Keratinocyte (primary cell): ENCODE measurements around the gene PABPN1. TPM values are rescaled to one million over a fixed set of nuclear protein-coding genes. Genes with fewer than 3 reads are reported as not detected.

ENCODE experiments used
- DNase-seq: peaks from one replicate; pipeline ENCODE4 v3.0.0-alpha.2; 2011; ENCODE audit warnings: low read depth, missing footprints, low spot score
- FAIRE-seq: peaks from 2 replicates; lab custom pipeline; 2011; peaks lifted over from hg19 to GRCh38; lab: Jason Lieb, UNC
- H2AFZ ChIP-seq: 2 replicates; pipeline ENCODE4 v1.6.0; 2012; ENCODE audit warnings: low read length, control low read depth, inconsistent platforms; ENCODE audit not compliant: control insufficient read depth
- H3K27ac ChIP-seq: 2 replicates; pipeline ENCODE4 v1.5.1; 2011; ENCODE audit warnings: low read length; ENCODE audit not compliant: control insufficient read depth, insufficient read depth
- H3K27me3 ChIP-seq: 3 replicates; pipeline ENCODE4 v1.6.0; 2011; ENCODE audit warnings: low read length; ENCODE audit not compliant: control insufficient read depth, insufficient read depth; ENCODE audit errors: extremely low read depth
- H3K36me3 ChIP-seq, 2 experiments: 2 replicates in 1 of 2; 3 replicates in 1 of 2; pipeline ENCODE4 v1.5.1; 2011; ENCODE audit warnings: low read length in 2 of 2, mild to moderate bottlenecking in 1 of 2; ENCODE audit not compliant: control insufficient read depth in 2 of 2, insufficient read depth in 2 of 2; ENCODE audit errors: extremely low read depth in 1 of 2
- H3K4me1 ChIP-seq: 3 replicates; pipeline ENCODE4 v1.5.1; 2011; ENCODE audit warnings: low read length; ENCODE audit not compliant: control insufficient read depth, insufficient read depth; ENCODE audit errors: extremely low read depth
- H3K4me2 ChIP-seq: 3 replicates; pipeline ENCODE4 v1.6.0; 2011; ENCODE audit warnings: low read depth, low read length; ENCODE audit not compliant: control insufficient read depth, insufficient read depth; ENCODE audit errors: extremely low read depth
- H3K4me3 ChIP-seq, 3 experiments: fragments of 200-600 bp in 1 of 3; sonication (generic) in 1 of 3; 2 replicates in 2 of 3; 3 replicates in 1 of 3; pipeline ENCODE4 v1.5.1; 2011 to 2016; ENCODE audit warnings: low read length in 3 of 3, mild to moderate bottlenecking in 3 of 3, control low read depth in 2 of 3, inconsistent platforms in 1 of 3, low read depth in 1 of 3, mixed read lengths in 1 of 3, mixed run types in 1 of 3, moderate library complexity in 1 of 3; ENCODE audit not compliant: control insufficient read depth in 2 of 3, insufficient read depth in 2 of 3; ENCODE audit errors: extremely low read depth in 1 of 3
- H3K79me2 ChIP-seq: 2 replicates; pipeline ENCODE4 v1.6.0; 2012; ENCODE audit warnings: low read length; ENCODE audit not compliant: control insufficient read depth, insufficient read depth
- H3K9ac ChIP-seq: 3 replicates; pipeline ENCODE4 v1.6.0; 2011; ENCODE audit warnings: low read length; ENCODE audit not compliant: control insufficient read depth, insufficient read depth; ENCODE audit errors: extremely low read depth
- H3K9me1 ChIP-seq: 3 replicates; pipeline ENCODE4 v1.6.0; 2011; ENCODE audit warnings: low read length; ENCODE audit not compliant: control insufficient read depth, insufficient read depth; ENCODE audit errors: extremely low read depth
- H3K9me3 ChIP-seq: 2 replicates; pipeline ENCODE4 v1.5.1; 2012; ENCODE audit warnings: low read depth, low read length; ENCODE audit not compliant: control insufficient read depth
- H4K20me1 ChIP-seq: 3 replicates; pipeline ENCODE4 v1.6.0; 2011; ENCODE audit warnings: low read length; ENCODE audit not compliant: control insufficient read depth, insufficient read depth; ENCODE audit errors: extremely low read depth
- CTCF ChIP-seq, 3 experiments: IDR thresholded peaks in 1 of 3; conservative IDR thresholded peaks in 1 of 3; optimal IDR thresholded peaks in 1 of 3; 2 replicates in 2 of 3; 3 replicates in 1 of 3; pipeline versions ENCODE3 to v1.5.1; 2011; ENCODE audit warnings: low read length in 3 of 3, mild to moderate bottlenecking in 3 of 3, moderate library complexity in 2 of 3, control low read depth in 1 of 3, inconsistent platforms in 1 of 3; ENCODE audit not compliant: insufficient read depth in 2 of 3; ENCODE audit errors: extremely low read depth in 1 of 3
- EZH2 ChIP-seq: IDR thresholded peaks from one replicate; pipeline ENCODE4 v1.6.1; 2012; ENCODE audit warnings: inconsistent platforms, mild to moderate bottlenecking, low read length, moderate library complexity
- dilution Hi-C: fragments of 300-500 bp; cut with MboI; formaldehyde crosslinking; loops from one replicate; pipeline ENCODE4 v1.7.0; 2020; ENCODE audit warnings: low sequenced_read_pairs; ENCODE audit not compliant: extremely low pct_ligation_motif_present
- polyA plus RNA-seq, 5 experiments: library from polyadenylated mRNA; depleted of rRNA in 3 of 5; stranded (reverse) in 3 of 5; stranded (forward) in 1 of 5; unstranded in 1 of 5; fragments of >200 nt; gene quantifications; 1 replicate in 1 of 5; 2 replicates in 3 of 5; 3 replicates in 1 of 5; pipeline versions ENCODE4 v1.2.1 to v1.2.3, GENCODE V29; 2011 to 2012; ENCODE audit warnings: missing spikeins in 2 of 5, low read depth in 1 of 5, low replicate concordance in 1 of 5

Gene PABPN1
- polyA plus RNA-seq, 1 donor (not counting 4 experiments of a cell fraction or from before 2014, with no cell fraction given): 185 TPM

GRCh38 chr14:23344481-23344880, 23.2 kb downstream of the PABPN1 start:
- no peak overlapping the region for H3K4me3 ChIP-seq
- H3K9me3 ChIP-seq: no peaks in the 10 kb centered on the region
- no peaks in the 10 kb centered on the region for H3K79me2 ChIP-seq
- H3K27me3 ChIP-seq: peaks cover 2% of the 10 kb centered on the region
- H3K4me1 ChIP-seq: no peaks in the 10 kb centered on the region
- no peak overlapping the region for H3K27ac ChIP-seq
- H2AFZ ChIP-seq: no peak overlapping the region
- H3K9me1 ChIP-seq: no peaks in the 10 kb centered on the region
- H3K4me2 ChIP-seq: no peak overlapping the region
- no peaks in the 10 kb centered on the region for H3K36me3 ChIP-seq
- no peak for DNase-seq
- TF ChIP-seq EZH2: no peak
- peak in 1 of 3 experiments; percentile 2 for TF ChIP-seq CTCF (optimal IDR thresholded peaks at IDR 0.05 in 1 of 3, IDR thresholded peaks at IDR 0.05 in 1 of 3, conservative IDR thresholded peaks at IDR 0.05 in 1 of 3; ENCODE audit: extremely low read depth in 1 of 3, insufficient read depth in 2 of 3, low read length in 3 of 3)
- no peak overlapping the region for H3K9ac ChIP-seq
- FAIRE-seq: no peak
- dilution Hi-C loops: no loop called here
- no peaks in the 10 kb centered on the region for H4K20me1 ChIP-seq

DNA sequence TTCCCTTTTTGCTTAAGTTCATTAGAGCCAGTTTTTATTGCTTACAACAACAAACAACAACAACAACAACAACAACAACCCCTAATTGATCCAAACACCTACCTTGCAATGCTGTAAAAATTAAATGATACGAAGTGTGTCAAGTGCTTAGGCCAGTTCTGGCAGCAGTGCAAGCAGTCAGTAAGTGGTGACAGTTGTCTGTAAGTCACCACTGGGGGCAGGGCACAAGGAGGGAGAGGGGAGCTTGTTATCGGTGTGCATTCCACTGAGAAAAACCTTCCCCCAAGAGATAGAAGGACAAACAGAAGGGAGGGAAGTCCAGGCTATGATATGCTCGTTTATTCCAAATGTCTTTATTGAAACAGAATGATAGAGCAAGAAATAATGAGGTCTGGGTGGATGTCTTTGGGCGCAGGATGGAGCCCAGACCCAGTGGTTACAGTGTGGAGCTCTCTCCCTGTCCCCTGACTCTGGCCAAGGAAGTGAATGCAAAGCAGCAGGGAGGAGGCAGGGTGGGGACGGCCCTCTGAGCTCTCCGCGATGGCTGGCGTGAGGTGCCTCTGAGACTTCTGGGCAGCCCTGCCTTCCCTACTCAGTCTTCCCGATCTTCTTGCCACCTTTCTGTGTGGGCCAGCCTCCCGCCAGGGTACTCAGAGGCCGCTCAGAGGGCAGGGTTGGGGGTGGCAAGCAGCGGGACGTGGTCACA, 24.9 kb downstream of the PABPN1 start:
- H3K9me1 ChIP-seq: no peaks in the 10 kb centered on the region
- no peaks in the 10 kb centered on the region for H3K9me3 ChIP-seq
- no peak overlapping the region for H2AFZ ChIP-seq
- no peaks in the 10 kb centered on the region for H3K4me1 ChIP-seq
- H4K20me1 ChIP-seq: no peaks in the 10 kb centered on the region
- H3K79me2 ChIP-seq: no peaks in the 10 kb centered on the region
- H3K9ac ChIP-seq: no peak overlapping the region
- FAIRE-seq: no peak
- peaks cover 6% of the 10 kb centered on the region for H3K27me3 ChIP-seq
- DNase-seq: no peak
- TF ChIP-seq EZH2 (no peak), CTCF (optimal IDR thresholded peaks at IDR 0.05 in 1 of 3, IDR thresholded peaks at IDR 0.05 in 1 of 3, conservative IDR thresholded peaks at IDR 0.05 in 1 of 3; ENCODE audit: extremely low read depth in 1 of 3, insufficient read depth in 2 of 3, low read length in 3 of 3) (no peak)
- H3K4me3 ChIP-seq: no peak overlapping the region
- dilution Hi-C loops: no loop called here
- no peaks in the 10 kb centered on the region for H3K36me3 ChIP-seq
- H3K27ac ChIP-seq: no peak overlapping the region
- no peak overlapping the region for H3K4me2 ChIP-seq
